Mammary epithelial cell (primary cell): ENCODE results near the gene HSPA12A.

Experiments
- EZH2 ChIP-seq: IDR thresholded peaks from 2 replicates; pipeline ENCODE4 v1.6.1; 2012; ENCODE audit warnings: low read length, inconsistent platforms, borderline replicate concordance
- TF ChIP-seq, protein P1 (sequence below), 2 donors: IDR thresholded peaks in 1 of 2; conservative IDR thresholded peaks in 1 of 2; 2 replicates each; pipeline ENCODE4 v1.5.1; 2011 to 2012; ENCODE audit warnings: inconsistent platforms in 2 of 2, low read length in 2 of 2, mild to moderate bottlenecking in 2 of 2, control low read depth in 1 of 2, low read depth in 1 of 2; ENCODE audit not compliant: insufficient read depth in 1 of 2; ENCODE audit errors: extremely low read depth in 1 of 2

- TF ChIP-seq, protein P1, sequence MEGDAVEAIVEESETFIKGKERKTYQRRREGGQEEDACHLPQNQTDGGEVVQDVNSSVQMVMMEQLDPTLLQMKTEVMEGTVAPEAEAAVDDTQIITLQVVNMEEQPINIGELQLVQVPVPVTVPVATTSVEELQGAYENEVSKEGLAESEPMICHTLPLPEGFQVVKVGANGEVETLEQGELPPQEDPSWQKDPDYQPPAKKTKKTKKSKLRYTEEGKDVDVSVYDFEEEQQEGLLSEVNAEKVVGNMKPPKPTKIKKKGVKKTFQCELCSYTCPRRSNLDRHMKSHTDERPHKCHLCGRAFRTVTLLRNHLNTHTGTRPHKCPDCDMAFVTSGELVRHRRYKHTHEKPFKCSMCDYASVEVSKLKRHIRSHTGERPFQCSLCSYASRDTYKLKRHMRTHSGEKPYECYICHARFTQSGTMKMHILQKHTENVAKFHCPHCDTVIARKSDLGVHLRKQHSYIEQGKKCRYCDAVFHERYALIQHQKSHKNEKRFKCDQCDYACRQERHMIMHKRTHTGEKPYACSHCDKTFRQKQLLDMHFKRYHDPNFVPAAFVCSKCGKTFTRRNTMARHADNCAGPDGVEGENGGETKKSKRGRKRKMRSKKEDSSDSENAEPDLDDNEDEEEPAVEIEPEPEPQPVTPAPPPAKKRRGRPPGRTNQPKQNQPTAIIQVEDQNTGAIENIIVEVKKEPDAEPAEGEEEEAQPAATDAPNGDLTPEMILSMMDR (conservative IDR thresholded peaks at IDR 0.05 in 1 of 2, IDR thresholded peaks at IDR 0.05 in 1 of 2; ENCODE audit: extremely low read depth in 1 of 2, insufficient read depth in 1 of 2, low read depth in 1 of 2, low read length in 2 of 2), result no peak
- no peak for TF ChIP-seq EZH2
These were observed 34.6 kb upstream of the HSPA12A start for GRCh38 chr10:116777006-116777405.
